ENCODE data around the gene MINAR1.

DNA sequence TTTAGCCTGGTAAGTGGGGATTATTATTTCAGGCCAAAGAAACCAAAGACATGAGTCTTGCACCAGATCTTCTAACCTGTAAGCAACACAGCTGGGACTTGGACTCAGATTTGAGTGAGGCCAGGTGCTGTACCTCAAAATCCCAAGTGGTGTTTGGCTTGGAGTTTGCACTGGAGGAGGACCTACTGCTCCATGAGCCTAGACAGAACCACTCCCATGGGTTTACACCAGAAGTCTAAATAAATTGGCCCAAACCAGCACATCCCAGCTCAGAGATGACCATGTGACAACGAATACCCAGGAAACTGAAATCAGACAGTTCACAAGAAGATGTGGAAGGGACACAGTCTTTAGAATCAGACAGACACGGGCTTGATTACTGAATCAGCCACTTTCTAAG is 47.5 kb downstream of the MINAR1 start:
- TF ChIP-seq, protein P1, sequence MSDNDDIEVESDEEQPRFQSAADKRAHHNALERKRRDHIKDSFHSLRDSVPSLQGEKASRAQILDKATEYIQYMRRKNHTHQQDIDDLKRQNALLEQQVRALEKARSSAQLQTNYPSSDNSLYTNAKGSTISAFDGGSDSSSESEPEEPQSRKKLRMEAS (IDR thresholded peaks at IDR 0.05): no peak
- TF ChIP-seq ZBTB7A (IDR thresholded peaks at IDR 0.05; ENCODE audit: low read depth) (no peak), CREB1 (IDR thresholded peaks at IDR 0.05; ENCODE audit: low read depth) (no peak), CEBPB (IDR thresholded peaks at IDR 0.05) (no peak), EP300 (IDR thresholded peaks at IDR 0.05; ENCODE audit: borderline replicate concordance) (no peak), TAF1 (IDR thresholded peaks at IDR 0.05; ENCODE audit: low read depth) (no peak)
- TF ChIP-seq, protein P2, sequence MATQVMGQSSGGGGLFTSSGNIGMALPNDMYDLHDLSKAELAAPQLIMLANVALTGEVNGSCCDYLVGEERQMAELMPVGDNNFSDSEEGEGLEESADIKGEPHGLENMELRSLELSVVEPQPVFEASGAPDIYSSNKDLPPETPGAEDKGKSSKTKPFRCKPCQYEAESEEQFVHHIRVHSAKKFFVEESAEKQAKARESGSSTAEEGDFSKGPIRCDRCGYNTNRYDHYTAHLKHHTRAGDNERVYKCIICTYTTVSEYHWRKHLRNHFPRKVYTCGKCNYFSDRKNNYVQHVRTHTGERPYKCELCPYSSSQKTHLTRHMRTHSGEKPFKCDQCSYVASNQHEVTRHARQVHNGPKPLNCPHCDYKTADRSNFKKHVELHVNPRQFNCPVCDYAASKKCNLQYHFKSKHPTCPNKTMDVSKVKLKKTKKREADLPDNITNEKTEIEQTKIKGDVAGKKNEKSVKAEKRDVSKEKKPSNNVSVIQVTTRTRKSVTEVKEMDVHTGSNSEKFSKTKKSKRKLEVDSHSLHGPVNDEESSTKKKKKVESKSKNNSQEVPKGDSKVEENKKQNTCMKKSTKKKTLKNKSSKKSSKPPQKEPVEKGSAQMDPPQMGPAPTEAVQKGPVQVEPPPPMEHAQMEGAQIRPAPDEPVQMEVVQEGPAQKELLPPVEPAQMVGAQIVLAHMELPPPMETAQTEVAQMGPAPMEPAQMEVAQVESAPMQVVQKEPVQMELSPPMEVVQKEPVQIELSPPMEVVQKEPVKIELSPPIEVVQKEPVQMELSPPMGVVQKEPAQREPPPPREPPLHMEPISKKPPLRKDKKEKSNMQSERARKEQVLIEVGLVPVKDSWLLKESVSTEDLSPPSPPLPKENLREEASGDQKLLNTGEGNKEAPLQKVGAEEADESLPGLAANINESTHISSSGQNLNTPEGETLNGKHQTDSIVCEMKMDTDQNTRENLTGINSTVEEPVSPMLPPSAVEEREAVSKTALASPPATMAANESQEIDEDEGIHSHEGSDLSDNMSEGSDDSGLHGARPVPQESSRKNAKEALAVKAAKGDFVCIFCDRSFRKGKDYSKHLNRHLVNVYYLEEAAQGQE (IDR thresholded peaks at IDR 0.05; ENCODE audit: low read depth): no peak

Data from Ishikawa (cell line).